H1 (cell line): ENCODE results near the gene SLC15A3. TPM values are rescaled to one million over a fixed set of nuclear protein-coding genes. Genes with fewer than 3 reads are reported as not detected.

Experiments used
- ASH2L ChIP-seq: fragments of 200-600, 300-600 bp; sonication (generic); IDR thresholded peaks from one replicate; pipeline ENCODE4 v1.7.1; 2017; ENCODE audit warnings: low read length
- BCL11A ChIP-seq, 2 experiments: IDR thresholded peaks; one replicate each; pipeline ENCODE4 v1.6.1; 2011; ENCODE audit warnings: low read depth in 2 of 2, low read length in 2 of 2, mild to moderate bottlenecking in 2 of 2
- CHD2 ChIP-seq: IDR thresholded peaks from 2 replicates; pipeline ENCODE4 v1.6.1; 2012; ENCODE audit warnings: low read length, improper control_type of control experiment
- CHD7 ChIP-seq: fragments of 300-600 bp; sonication (generic); IDR thresholded peaks from 2 replicates; pipeline ENCODE4 v1.7.1; 2012; ENCODE audit warnings: low read length, moderate library complexity, mild to moderate bottlenecking, inconsistent platforms; ENCODE audit not compliant: insufficient replicate concordance
- HDAC2 ChIP-seq, 2 experiments: fragments of 300-600 bp in 1 of 2; sonication (generic) in 1 of 2; IDR thresholded peaks; 2 replicates each; pipeline ENCODE4 v1.6.1; 2011 to 2012; ENCODE audit warnings: low read depth in 2 of 2, low read length in 2 of 2, mild to moderate bottlenecking in 2 of 2, moderate library complexity in 2 of 2, borderline replicate concordance in 1 of 2, inconsistent platforms in 1 of 2
- MAFK ChIP-seq: IDR thresholded peaks from 2 replicates; pipeline ENCODE4 v1.6.1; 2012; ENCODE audit warnings: low read depth, mild to moderate bottlenecking, improper control_type of control experiment, low read length
- NRF1 ChIP-seq: IDR thresholded peaks from 2 replicates; pipeline ENCODE4 v1.6.1; 2011; ENCODE audit warnings: mild to moderate bottlenecking, low read depth, low read length, improper control_type of control experiment
- PHF8 ChIP-seq: fragments of 200-600 bp; sonication (generic); conservative IDR thresholded peaks from 2 replicates; pipeline ENCODE4 v1.7.1; 2012; ENCODE audit warnings: low read depth, mild to moderate bottlenecking, inconsistent platforms, low read length, moderate library complexity
- POLR2A ChIP-seq, 2 experiments: IDR thresholded peaks; 1 replicate in 1 of 2; 2 replicates in 1 of 2; pipeline ENCODE4 v1.6.1; 2011; ENCODE audit warnings: low read depth in 2 of 2, low read length in 2 of 2, mild to moderate bottlenecking in 2 of 2; ENCODE audit errors: control extremely low read depth in 1 of 2
- RBBP5 ChIP-seq: IDR thresholded peaks from 2 replicates; pipeline ENCODE4 v1.7.1; 2012; ENCODE audit warnings: low read depth, mild to moderate bottlenecking, inconsistent platforms, low read length, moderate library complexity, borderline replicate concordance
- SIRT6 ChIP-seq: IDR thresholded peaks from one replicate; pipeline ENCODE4 v1.7.1; 2012; ENCODE audit warnings: low read length, inconsistent platforms
- TCF12 ChIP-seq: IDR thresholded peaks from 2 replicates; pipeline ENCODE4 v1.6.1; 2011; ENCODE audit warnings: low read depth, mild to moderate bottlenecking, low read length
- polyA plus RNA-seq, 7 experiments: library from polyadenylated mRNA; depleted of rRNA in 3 of 7; stranded (reverse) in 5 of 7; unstranded in 2 of 7; fragments of >200 nt in 5 of 7; fragments of 200-250 nt in 2 of 7; gene quantifications; 1 replicate in 5 of 7; 2 replicates in 1 of 7; 4 replicates in 1 of 7; pipeline versions ENCODE4 v1.2.1 to v1.2.3, GENCODE V29; 2011 to 2013; ENCODE audit warnings: missing spikeins in 2 of 7, mixed read lengths in 2 of 7
- total RNA-seq: library from RNA; stranded (reverse); fragmentation: NEBNext Ultra II Directional; extraction: Animal tissue kit (Norgen Biotek cat#: 25700); gene quantifications from 2 replicates; pipeline ENCODE4 v1.2.1, GENCODE V29; 2021

SLC15A3 gene
- total and polyA plus RNA-seq, 2 of the 8 experiments (the other 6 are each of a cell fraction or from before 2014, with no cell fraction given) = 25.8 to 31.0 TPM

GRCh38 chr11:60933416-60934123 is 18.4 kb downstream of the SLC15A3 start (continued):
- TF ChIP-seq CHD7 = no peak
- no peak for TF ChIP-seq PHF8
- TF ChIP-seq ASH2L = no peak
- no peak for TF ChIP-seq TCF12
- no peak for TF ChIP-seq NRF1
- TF ChIP-seq MAFK = no peak
- TF ChIP-seq POLR2A (IDR thresholded peaks at IDR 0.05; ENCODE audit: control extremely low read depth in 1 of 2, low read depth in 2 of 2, low read length in 2 of 2) = no peak
- no peak for TF ChIP-seq CHD2
- TF ChIP-seq RBBP5 = no peak
- TF ChIP-seq SIRT6 = no peak
- TF ChIP-seq HDAC2 (IDR thresholded peaks at IDR 0.05; ENCODE audit: borderline replicate concordance in 1 of 2, low read depth in 2 of 2, low read length in 2 of 2) = no peak
- TF ChIP-seq BCL11A (IDR thresholded peaks at IDR 0.05; ENCODE audit: low read depth in 2 of 2, low read length in 2 of 2) = no peak
